Measurements from ENCODE around the gene CDC37. TPM values are rescaled to one million over a fixed set of nuclear protein-coding genes. Genes with fewer than 3 reads are reported as not detected.
A peak's percentile ranks its signal among the peaks of the same experiment; 100 is the strongest.

The CDC37 gene
- total and polyA plus RNA-seq, 7 donors: 165 to 268 (median 182) TPM

- Histone ChIP-seq H3K27me3 (ENCODE audit: insufficient read depth in 3 of 3, low read length in 2 of 3) (no peaks in the 10 kb centered on the region), H3K27ac (peak overlapping the region; percentile 88), H3K4me1 (peaks cover 39% of the 10 kb centered on the region), H3K9me3 (no peaks in the 10 kb centered on the region), H3K4me3 (no peak overlapping the region), H3K36me3 (ENCODE audit: insufficient read depth in 1 of 2, low read depth in 1 of 2) (peaks cover 0 to 29% of the 10 kb centered on the region in 2 donors)
- intact Hi-C loops (cut with DNase I): loop anchor here in 1 of 2 donors (10.0 kb wide), 1 partner anchor 284 kb away; the partner anchor contains the start of genes EIF3G and P2RY11
- no peak for DNase-seq
- TF ChIP-seq CTCF (IDR thresholded peaks at IDR 0.05): no peak
- 63 to 81% (median 72%) methylated on average over 9 of the region's 9 CpGs for WGBS, 3 donors
- no peak for ATAC-seq
These were observed 4.5 kb downstream of the CDC37 start for GRCh38 chr19:10398819-10399218.

GRCh38 chr19:10395917-10396316 is 7.4 kb downstream of the CDC37 start:
- H3K4me1 ChIP-seq: peaks cover 25% of the 10 kb centered on the region
- intact Hi-C loops (cut with DNase I): loop anchor here in 1 of 2 donors (10.0 kb wide), 1 partner anchor 281 kb away; the partner anchor contains the start of genes EIF3G and P2RY11
- no peaks in the 10 kb centered on the region for H3K27me3 ChIP-seq (ENCODE audit: insufficient read depth in 3 of 3, low read length in 2 of 3)
- WGBS, 3 donors: 67 to 70% (median 68%) methylated on average over 22 to 24 of the region's 24 CpGs
- H3K27ac ChIP-seq: no peak overlapping the region
- DNase-seq (no peak), ATAC-seq (no peak)
- no peak for TF ChIP-seq CTCF (IDR thresholded peaks at IDR 0.05)
- H3K9me3 ChIP-seq: no peaks in the 10 kb centered on the region
- peaks cover 4 to 58% of the 10 kb centered on the region in 2 donors for H3K36me3 ChIP-seq (ENCODE audit: insufficient read depth in 1 of 2, low read depth in 1 of 2)
- H3K4me3 ChIP-seq: no peak overlapping the region

GRCh38 chr19:10395436-10395835 is 7.9 kb downstream of the CDC37 start:
- no peak for DNase-seq
- no peak for ATAC-seq
- 91 to 94% (median 92%) methylated on average over 23 to 26 of the region's 26 CpGs for WGBS, 3 donors
- Histone ChIP-seq H3K27me3 (ENCODE audit: insufficient read depth in 3 of 3, low read length in 2 of 3) (no peaks in the 10 kb centered on the region), H3K9me3 (no peaks in the 10 kb centered on the region), H3K4me3 (no peak overlapping the region), H3K4me1 (peaks cover 20% of the 10 kb centered on the region), H3K36me3 (ENCODE audit: insufficient read depth in 1 of 2, low read depth in 1 of 2) (peaks cover 4 to 63% of the 10 kb centered on the region in 2 donors), H3K27ac (no peak overlapping the region)
- TF ChIP-seq CTCF (IDR thresholded peaks at IDR 0.05): no peak
- intact Hi-C loops (cut with DNase I): loop anchor here in 1 of 2 donors (10.0 kb wide), 1 partner anchor 281 kb away; the partner anchor contains the start of genes EIF3G and P2RY11

- DNase-seq: no peak
These were observed 8.3 kb downstream of the CDC37 start for GRCh38 chr19:10395003-10395402.

More at GRCh38 chr19:10395003-10395402, 8.3 kb downstream of the CDC37 start:
- H3K27me3 ChIP-seq (ENCODE audit: insufficient read depth in 3 of 3, low read length in 2 of 3): no peaks in the 10 kb centered on the region
- no peak overlapping the region for H3K27ac ChIP-seq
- TF ChIP-seq CTCF (IDR thresholded peaks at IDR 0.05): no peak
- no peak for ATAC-seq
- H3K4me1 ChIP-seq: peaks cover 15% of the 10 kb centered on the region
- H3K36me3 ChIP-seq (ENCODE audit: insufficient read depth in 1 of 2, low read depth in 1 of 2): peaks cover 4 to 63% of the 10 kb centered on the region in 2 donors
- no peak overlapping the region for H3K4me3 ChIP-seq
- WGBS, 3 donors: 87 to 89% (median 89%) methylated on average over 12 of the region's 12 CpGs
- intact Hi-C loops (cut with DNase I): loop anchor here in 1 of 2 donors (10.0 kb wide), 1 partner anchor 280 kb away; the partner anchor contains the start of genes EIF3G and P2RY11
- H3K9me3 ChIP-seq: no peaks in the 10 kb centered on the region
